PFSK-1 (cell line): ENCODE data around the gene BACH1.

Source experiments
- FOXP2 ChIP-seq: optimal IDR thresholded peaks from 2 replicates; pipeline ENCODE3; 2011; ENCODE audit warnings: borderline replicate concordance, control low read depth, inconsistent platforms; ENCODE audit not compliant: insufficient read depth; ENCODE audit errors: extremely low read length, extremely low read depth
- POLR2AphosphoS5 ChIP-seq: IDR thresholded peaks from 2 replicates; pipeline ENCODE4 v1.6.1; 2012; ENCODE audit warnings: low read depth, mild to moderate bottlenecking, control low read depth, low read length, moderate library complexity
- SIN3A ChIP-seq: IDR thresholded peaks from 2 replicates; pipeline ENCODE4 v1.6.1; 2012; ENCODE audit warnings: mild to moderate bottlenecking, low read length, moderate library complexity, borderline replicate concordance; ENCODE audit not compliant: insufficient read depth
- TAF1 ChIP-seq: IDR thresholded peaks from 2 replicates; pipeline ENCODE4 v1.6.1; 2012; ENCODE audit warnings: low read length, control low read depth, borderline replicate concordance; ENCODE audit not compliant: insufficient read depth
- TF ChIP-seq, protein P1 (sequence below), 2 experiments: IDR thresholded peaks; 2 replicates each; pipeline versions ENCODE4 v1.6.1 to v1.8.0; 2011 to 2012; ENCODE audit warnings: low read depth in 2 of 2, low read length in 2 of 2, control low read depth in 1 of 2, inconsistent platforms in 1 of 2, mild to moderate bottlenecking in 1 of 2, moderate library complexity in 1 of 2; ENCODE audit not compliant: insufficient read depth in 1 of 2

Gene BACH1

DNA sequence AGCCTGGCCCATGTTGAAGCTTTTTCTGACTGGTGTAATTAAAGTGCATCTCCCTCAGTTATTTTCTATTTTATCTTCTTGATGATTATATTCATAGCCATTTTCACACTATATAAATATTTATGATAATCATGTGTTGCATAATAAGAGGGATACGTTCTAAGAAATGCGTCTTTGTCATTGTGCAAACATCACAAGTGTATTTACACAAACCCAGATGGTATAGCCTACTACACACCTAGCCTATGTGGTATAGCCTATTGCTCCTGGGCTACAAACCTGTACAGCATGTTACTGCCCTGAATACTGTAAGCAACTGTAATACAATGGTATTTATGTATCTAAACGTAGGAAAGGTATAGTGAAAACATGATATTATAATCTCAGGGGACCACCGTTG is 88.1 kb downstream of the BACH1 start:
- TF ChIP-seq, protein P1, sequence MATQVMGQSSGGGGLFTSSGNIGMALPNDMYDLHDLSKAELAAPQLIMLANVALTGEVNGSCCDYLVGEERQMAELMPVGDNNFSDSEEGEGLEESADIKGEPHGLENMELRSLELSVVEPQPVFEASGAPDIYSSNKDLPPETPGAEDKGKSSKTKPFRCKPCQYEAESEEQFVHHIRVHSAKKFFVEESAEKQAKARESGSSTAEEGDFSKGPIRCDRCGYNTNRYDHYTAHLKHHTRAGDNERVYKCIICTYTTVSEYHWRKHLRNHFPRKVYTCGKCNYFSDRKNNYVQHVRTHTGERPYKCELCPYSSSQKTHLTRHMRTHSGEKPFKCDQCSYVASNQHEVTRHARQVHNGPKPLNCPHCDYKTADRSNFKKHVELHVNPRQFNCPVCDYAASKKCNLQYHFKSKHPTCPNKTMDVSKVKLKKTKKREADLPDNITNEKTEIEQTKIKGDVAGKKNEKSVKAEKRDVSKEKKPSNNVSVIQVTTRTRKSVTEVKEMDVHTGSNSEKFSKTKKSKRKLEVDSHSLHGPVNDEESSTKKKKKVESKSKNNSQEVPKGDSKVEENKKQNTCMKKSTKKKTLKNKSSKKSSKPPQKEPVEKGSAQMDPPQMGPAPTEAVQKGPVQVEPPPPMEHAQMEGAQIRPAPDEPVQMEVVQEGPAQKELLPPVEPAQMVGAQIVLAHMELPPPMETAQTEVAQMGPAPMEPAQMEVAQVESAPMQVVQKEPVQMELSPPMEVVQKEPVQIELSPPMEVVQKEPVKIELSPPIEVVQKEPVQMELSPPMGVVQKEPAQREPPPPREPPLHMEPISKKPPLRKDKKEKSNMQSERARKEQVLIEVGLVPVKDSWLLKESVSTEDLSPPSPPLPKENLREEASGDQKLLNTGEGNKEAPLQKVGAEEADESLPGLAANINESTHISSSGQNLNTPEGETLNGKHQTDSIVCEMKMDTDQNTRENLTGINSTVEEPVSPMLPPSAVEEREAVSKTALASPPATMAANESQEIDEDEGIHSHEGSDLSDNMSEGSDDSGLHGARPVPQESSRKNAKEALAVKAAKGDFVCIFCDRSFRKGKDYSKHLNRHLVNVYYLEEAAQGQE (IDR thresholded peaks at IDR 0.05; ENCODE audit: insufficient read depth in 1 of 2, low read depth in 2 of 2, low read length in 2 of 2) = no peak
- no peak for TF ChIP-seq SIN3A
- TF ChIP-seq POLR2AphosphoS5 = no peak
- no peak for TF ChIP-seq TAF1
- no peak for TF ChIP-seq FOXP2

DNA sequence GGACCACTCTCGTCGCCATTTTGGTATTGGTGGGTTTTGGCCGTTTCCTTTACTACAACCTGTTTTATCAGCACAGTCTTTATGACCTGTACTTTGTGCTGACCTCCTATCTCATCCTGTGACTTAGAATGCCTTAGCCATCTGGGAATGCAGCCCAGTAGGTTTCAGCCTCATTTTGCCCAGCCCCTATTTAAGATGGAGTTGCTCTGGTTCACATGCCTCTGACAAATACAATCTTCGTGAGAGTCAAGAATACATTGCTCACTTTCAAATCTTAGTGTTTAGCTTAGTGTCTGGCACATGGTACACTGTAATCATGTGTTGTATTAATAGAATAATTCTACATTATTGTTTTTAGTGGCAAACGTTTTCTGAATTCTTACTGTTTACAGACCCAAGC is 88.9 kb downstream of the BACH1 start:
- TF ChIP-seq SIN3A (no peak), POLR2AphosphoS5 (no peak), FOXP2 (no peak), TAF1 (no peak)
- TF ChIP-seq, protein P1 (IDR thresholded peaks at IDR 0.05; ENCODE audit: insufficient read depth in 1 of 2, low read depth in 2 of 2, low read length in 2 of 2) = no peak

DNA sequence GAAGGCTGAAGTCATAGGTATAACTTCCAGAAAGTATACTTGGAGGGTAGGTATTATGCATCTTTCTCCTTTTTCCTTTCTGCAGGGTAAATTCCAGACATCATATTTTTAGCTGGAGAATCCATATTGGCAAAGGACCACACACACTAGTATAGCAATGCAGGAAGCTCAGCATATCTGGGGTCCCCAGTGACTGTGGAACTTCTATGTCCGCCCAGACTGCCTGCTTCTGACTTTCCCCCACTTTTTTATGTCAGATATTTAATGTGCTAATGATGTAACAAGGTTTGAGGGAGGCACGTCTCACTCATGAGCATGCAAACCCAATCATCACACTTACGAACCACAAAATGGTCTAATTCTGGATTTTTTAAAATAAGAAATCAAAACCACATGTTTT is 90.4 kb downstream of the BACH1 start:
- TF ChIP-seq TAF1 (no peak), FOXP2 (no peak), SIN3A (no peak), POLR2AphosphoS5 (no peak)
- TF ChIP-seq, protein P1 (IDR thresholded peaks at IDR 0.05; ENCODE audit: insufficient read depth in 1 of 2, low read depth in 2 of 2, low read length in 2 of 2) = no peak

DNA sequence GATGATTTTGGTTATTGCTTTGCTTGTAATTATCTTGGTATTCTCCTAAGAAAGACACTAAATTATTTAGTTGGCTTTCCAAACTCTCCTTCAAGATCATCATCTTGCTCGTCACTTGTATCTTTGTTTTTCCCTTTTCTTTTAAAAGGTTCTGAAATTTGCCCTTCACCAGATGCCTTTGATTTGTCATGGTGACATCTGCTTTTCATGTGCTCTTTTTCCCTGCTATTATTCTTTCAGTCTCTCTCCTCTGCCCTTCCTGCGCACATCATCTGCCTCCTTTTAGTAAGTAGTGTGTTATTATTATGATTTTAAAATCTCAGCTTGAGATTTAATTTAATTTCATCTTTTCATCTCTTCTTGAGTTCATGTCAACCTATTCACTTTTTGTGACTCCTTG is 92.1 kb downstream of the BACH1 start:
- no peak for TF ChIP-seq SIN3A
- TF ChIP-seq FOXP2 = no peak
- TF ChIP-seq, protein P1 (IDR thresholded peaks at IDR 0.05; ENCODE audit: insufficient read depth in 1 of 2, low read depth in 2 of 2, low read length in 2 of 2) = no peak
- no peak for TF ChIP-seq TAF1
- no peak for TF ChIP-seq POLR2AphosphoS5

DNA sequence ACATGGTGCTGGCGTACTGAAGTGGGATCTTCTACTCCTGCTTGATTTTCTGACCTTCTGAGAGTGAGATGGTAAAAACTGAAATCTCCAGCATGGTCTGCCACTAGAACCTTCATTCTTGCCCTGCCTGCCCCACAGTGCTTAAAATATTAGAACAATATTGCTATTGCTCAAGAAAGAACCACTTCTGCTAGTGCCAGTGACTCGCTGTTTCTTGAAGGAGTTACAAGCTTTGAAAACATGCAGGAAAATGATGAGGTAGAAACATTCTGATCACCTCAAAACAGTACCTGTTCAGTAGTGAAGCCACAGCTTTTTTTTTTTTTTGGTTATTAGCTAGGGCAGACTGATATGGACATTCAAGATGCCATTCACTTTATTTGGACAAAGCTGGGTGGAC is 95.3 kb downstream of the BACH1 start:
- no peak for TF ChIP-seq TAF1
- TF ChIP-seq, protein P1 (IDR thresholded peaks at IDR 0.05; ENCODE audit: insufficient read depth in 1 of 2, low read depth in 2 of 2, low read length in 2 of 2) = no peak
- TF ChIP-seq FOXP2 = no peak
- TF ChIP-seq POLR2AphosphoS5 = no peak
- TF ChIP-seq SIN3A = no peak
